Karpas-422 (cell line): ENCODE results near the gene CNEP1R1. TPM values are rescaled to one million over a fixed set of nuclear protein-coding genes. Genes with fewer than 3 reads are reported as not detected.

Experiments
- DNase-seq: peaks from one replicate; pipeline ENCODE4 v3.0.0-alpha.2; 2015
- H2AFZ ChIP-seq: fragments of 200-600 bp; sonication (generic); 2 replicates; pipeline ENCODE4 v1.6.1; 2014; ENCODE audit warnings: antibody characterized with exemption, low read length, mixed read lengths
- H3K27ac ChIP-seq: fragments of 200-600 bp; sonication (generic); 2 replicates; pipeline ENCODE4 v1.5.1; 2014; ENCODE audit warnings: mild to moderate bottlenecking, low read length, moderate library complexity
- H3K27me3 ChIP-seq: fragments of 200-600 bp; sonication (generic); 2 replicates; pipeline ENCODE4 v1.6.1; 2014; ENCODE audit warnings: low read length, mixed read lengths
- H3K36me3 ChIP-seq: fragments of 200-600 bp; sonication (generic); 2 replicates; pipeline ENCODE4 v1.6.1; 2014; ENCODE audit warnings: low read length, mixed read lengths; ENCODE audit not compliant: insufficient read depth
- H3K4me1 ChIP-seq: fragments of 200-600 bp; sonication (generic); 2 replicates; pipeline ENCODE4 v1.6.1; 2014; ENCODE audit warnings: mild to moderate bottlenecking, low read length, mixed read lengths
- H3K4me2 ChIP-seq: fragments of 200-600 bp; sonication (generic); 2 replicates; pipeline ENCODE4 v1.6.1; 2014; ENCODE audit warnings: low read length, low read depth, mild to moderate bottlenecking; ENCODE audit not compliant: poor library complexity, severe bottlenecking
- H3K4me3 ChIP-seq: fragments of 200-600 bp; sonication (generic); 2 replicates; pipeline ENCODE4 v1.5.1; 2014; ENCODE audit warnings: mild to moderate bottlenecking, antibody characterized with exemption, low read length, mixed read lengths
- H3K79me2 ChIP-seq: fragments of 200-600 bp; sonication (generic); 2 replicates; pipeline ENCODE4 v1.6.1; 2014; ENCODE audit warnings: mild to moderate bottlenecking, low read length, mixed read lengths
- H3K9ac ChIP-seq: fragments of 200-600 bp; sonication (generic); 2 replicates; pipeline ENCODE4 v1.6.0; 2014; ENCODE audit warnings: low read length
- H3K9me2 ChIP-seq: fragments of 200-600 bp; sonication (generic), shearing (Covaris generic); replicated peaks from 2 replicates; pipeline ENCODE4 v1.6.0; 2014; ENCODE audit warnings: mild to moderate bottlenecking, low read length, moderate library complexity; ENCODE audit not compliant: insufficient read depth
- H3K9me3 ChIP-seq: fragments of 300-700, 200-600 bp; sonication (generic); 2 replicates; pipeline ENCODE4 v1.6.1; 2014; ENCODE audit warnings: low read length, mixed read lengths
- H4K20me1 ChIP-seq: fragments of 200-600 bp; sonication (generic); 2 replicates; pipeline ENCODE4 v1.6.1; 2014; ENCODE audit warnings: mild to moderate bottlenecking, antibody characterized with exemption, low read length, low read depth; ENCODE audit not compliant: insufficient read depth
- total RNA-seq: library from RNA; depleted of rRNA; stranded (reverse); fragments of >200 nt; shearing (Covaris generic); gene quantifications from 2 replicates; pipeline ENCODE4 v1.2.3, GENCODE V29; 2014; ENCODE audit warnings: low replicate concordance

Gene CNEP1R1
- total RNA-seq, 1 experiment from 2014 or later: 27.1 TPM

DNA sequence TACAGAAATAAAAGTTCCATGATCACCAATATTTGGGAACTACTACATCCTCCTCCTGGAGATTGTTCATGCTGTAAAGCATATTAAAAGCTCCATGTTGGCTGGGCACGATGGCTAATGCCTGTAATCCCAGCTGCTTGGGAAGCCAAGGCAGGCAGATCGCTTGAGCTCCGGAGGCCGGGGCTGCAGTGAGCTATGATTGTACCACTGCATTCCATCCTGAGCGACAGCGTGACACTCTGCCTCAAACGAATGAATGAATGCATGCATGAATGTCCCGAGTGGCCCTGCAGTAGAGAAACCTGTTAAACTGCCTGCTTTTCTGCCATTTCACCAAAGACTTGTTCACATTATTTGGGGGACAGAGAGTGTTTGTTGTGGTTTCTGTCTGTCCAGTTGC, 15.0 kb downstream of the CNEP1R1 start:
- H3K79me2 ChIP-seq: no peaks in the 10 kb centered on the region
- no peaks in the 10 kb centered on the region for H4K20me1 ChIP-seq
- peaks cover 4% of the 10 kb centered on the region; the same call in 1 of the 2 replicates for H3K36me3 ChIP-seq
- no peak overlapping the region for H3K4me3 ChIP-seq
- no peak overlapping the region for H3K4me2 ChIP-seq
- H3K9me3 ChIP-seq: no peaks in the 10 kb centered on the region
- H2AFZ ChIP-seq: no peak overlapping the region
- no peak overlapping the region for H3K27ac ChIP-seq
- H3K27me3 ChIP-seq: no peaks in the 10 kb centered on the region
- no peak overlapping the region for H3K9ac ChIP-seq
- no peak for DNase-seq
- H3K9me2 ChIP-seq: no peaks in the 10 kb centered on the region
- H3K4me1 ChIP-seq: peaks cover 4% of the 10 kb centered on the region

GRCh38 chr16:50040710-50041109, 15.7 kb downstream of the CNEP1R1 start:
- Histone ChIP-seq H3K9me3 (no peaks in the 10 kb centered on the region), H3K27me3 (no peaks in the 10 kb centered on the region), H3K27ac (no peak overlapping the region), H3K4me1 (peaks cover 4% of the 10 kb centered on the region), H3K9ac (no peak overlapping the region), H4K20me1 (no peaks in the 10 kb centered on the region), H3K4me3 (no peak overlapping the region), H3K36me3 (peaks cover 4% of the 10 kb centered on the region; the same call in 1 of the 2 replicates), H2AFZ (no peak overlapping the region), H3K4me2 (no peak overlapping the region), H3K79me2 (no peaks in the 10 kb centered on the region), H3K9me2 (no peaks in the 10 kb centered on the region)
- DNase-seq: no peak

GRCh38 chr16:50043358-50043757, 18.3 kb downstream of the CNEP1R1 start:
- no peaks in the 10 kb centered on the region for H3K79me2 ChIP-seq
- no peaks in the 10 kb centered on the region for H3K27me3 ChIP-seq
- no peaks in the 10 kb centered on the region for H4K20me1 ChIP-seq
- no peak overlapping the region for H3K9ac ChIP-seq
- H3K36me3 ChIP-seq: no peaks in the 10 kb centered on the region
- DNase-seq: no peak
- no peak overlapping the region for H3K4me3 ChIP-seq
- no peak overlapping the region for H3K27ac ChIP-seq
- H3K4me2 ChIP-seq: no peak overlapping the region
- H3K9me3 ChIP-seq: no peaks in the 10 kb centered on the region
- no peaks in the 10 kb centered on the region for H3K9me2 ChIP-seq
- peaks cover 4% of the 10 kb centered on the region for H3K4me1 ChIP-seq
- H2AFZ ChIP-seq: no peak overlapping the region

- DNase-seq: no peak
- H3K36me3 ChIP-seq: no peaks in the 10 kb centered on the region
- H3K9me3 ChIP-seq: no peaks in the 10 kb centered on the region
- H2AFZ ChIP-seq: no peak overlapping the region
- no peaks in the 10 kb centered on the region for H3K79me2 ChIP-seq
- H3K4me1 ChIP-seq: no peaks in the 10 kb centered on the region
- H3K4me3 ChIP-seq: no peak overlapping the region
- no peak overlapping the region for H3K9ac ChIP-seq
- H4K20me1 ChIP-seq: no peaks in the 10 kb centered on the region
- H3K27me3 ChIP-seq: no peaks in the 10 kb centered on the region
- no peaks in the 10 kb centered on the region for H3K9me2 ChIP-seq
- H3K4me2 ChIP-seq: no peak overlapping the region
- H3K27ac ChIP-seq: no peak overlapping the region
Measured at GRCh38 chr16:50045412-50045811, 20.4 kb downstream of the CNEP1R1 start.

- Histone ChIP-seq H3K79me2 (no peaks in the 10 kb centered on the region), H3K4me2 (no peak overlapping the region), H3K4me3 (no peak overlapping the region), H3K36me3 (no peaks in the 10 kb centered on the region), H4K20me1 (no peaks in the 10 kb centered on the region), H3K27me3 (no peaks in the 10 kb centered on the region), H3K27ac (no peak overlapping the region), H3K4me1 (no peaks in the 10 kb centered on the region), H3K9me3 (no peaks in the 10 kb centered on the region), H3K9ac (no peak overlapping the region), H2AFZ (no peak overlapping the region), H3K9me2 (no peaks in the 10 kb centered on the region)
- DNase-seq: no peak
Measured at GRCh38 chr16:50046853-50047252, 21.8 kb downstream of the CNEP1R1 start.

GRCh38 chr16:50047864-50048263, 22.8 kb downstream of the CNEP1R1 start:
- Histone ChIP-seq H3K9me3 (no peaks in the 10 kb centered on the region), H3K9me2 (no peaks in the 10 kb centered on the region), H4K20me1 (no peaks in the 10 kb centered on the region), H3K4me1 (no peaks in the 10 kb centered on the region), H3K9ac (no peak overlapping the region), H3K4me3 (no peak overlapping the region), H3K4me2 (no peak overlapping the region), H3K79me2 (no peaks in the 10 kb centered on the region), H3K36me3 (no peaks in the 10 kb centered on the region), H2AFZ (no peak overlapping the region), H3K27ac (no peak overlapping the region), H3K27me3 (no peaks in the 10 kb centered on the region)
- DNase-seq: no peak

DNA sequence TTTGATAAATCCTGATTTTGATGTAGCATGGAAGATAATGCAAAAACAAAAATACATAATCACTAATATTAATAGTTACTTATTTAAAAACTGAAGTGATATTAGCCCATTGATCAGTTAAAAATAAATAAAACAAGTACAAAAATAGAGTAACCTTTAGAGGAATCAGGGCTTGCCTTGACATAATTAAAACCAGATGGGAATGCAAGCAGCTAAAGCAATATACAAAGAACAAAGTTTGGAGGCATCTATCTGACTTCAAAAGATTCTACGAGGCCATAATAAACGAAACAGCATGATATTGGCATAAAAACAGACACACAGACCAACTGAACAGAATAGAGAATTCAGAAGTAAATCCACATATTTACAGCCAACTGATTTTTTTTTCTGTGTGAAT, 25.8 kb downstream of the CNEP1R1 start:
- Histone ChIP-seq H3K4me2 (no peak overlapping the region), H3K79me2 (no peaks in the 10 kb centered on the region), H3K4me1 (no peaks in the 10 kb centered on the region), H3K4me3 (no peak overlapping the region), H3K9me2 (no peaks in the 10 kb centered on the region), H2AFZ (no peak overlapping the region), H3K27me3 (no peaks in the 10 kb centered on the region), H4K20me1 (no peaks in the 10 kb centered on the region), H3K9ac (no peak overlapping the region), H3K9me3 (no peaks in the 10 kb centered on the region), H3K27ac (no peak overlapping the region), H3K36me3 (no peaks in the 10 kb centered on the region)
- DNase-seq: no peak

GRCh38 chr16:50056226-50056625, 31.2 kb downstream of the CNEP1R1 start:
- no peaks in the 10 kb centered on the region for H3K9me3 ChIP-seq
- H3K4me3 ChIP-seq: no peak overlapping the region
- H3K36me3 ChIP-seq: no peaks in the 10 kb centered on the region
- H3K27me3 ChIP-seq: no peaks in the 10 kb centered on the region
- H3K4me2 ChIP-seq: no peak overlapping the region
- H3K79me2 ChIP-seq: no peaks in the 10 kb centered on the region
- H3K9ac ChIP-seq: no peak overlapping the region
- no peak overlapping the region for H3K27ac ChIP-seq
- H4K20me1 ChIP-seq: no peaks in the 10 kb centered on the region
- H3K9me2 ChIP-seq: no peaks in the 10 kb centered on the region
- DNase-seq: no peak
- H2AFZ ChIP-seq: no peak overlapping the region
- H3K4me1 ChIP-seq: no peaks in the 10 kb centered on the region
